ENCODE results near the gene MALSU1. TPM values are rescaled to one million over a fixed set of nuclear protein-coding genes. Genes with fewer than 3 reads are reported as not detected.

Gene MALSU1
- total and polyA plus RNA-seq, 2 of the 13 experiments (the other 11 are each of a cell fraction or from before 2014, with no cell fraction given): 72.0 to 141 TPM

DNA sequence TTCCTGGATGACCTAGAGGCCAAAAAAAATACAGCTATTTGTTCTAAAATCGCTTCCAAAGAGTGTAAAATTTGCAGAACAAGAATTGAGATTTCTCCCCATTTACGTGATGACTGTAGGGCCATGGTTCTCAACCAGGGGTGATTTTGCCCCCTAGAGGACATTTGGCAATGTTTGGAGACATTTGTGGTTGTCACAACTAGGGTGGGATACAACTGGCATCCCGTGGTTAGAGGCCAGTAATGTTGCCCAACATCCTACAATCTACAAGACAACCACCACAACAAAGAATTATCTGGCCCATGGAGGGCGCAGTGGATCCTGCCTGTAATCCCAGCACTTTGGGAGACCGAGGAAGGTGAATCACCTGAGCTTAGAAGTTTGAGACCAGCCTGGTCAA, 22.8 kb upstream of the MALSU1 start:
- Histone ChIP-seq H3K4me2 (ENCODE audit: low read depth, low read length) (no peak overlapping the region), H3K27me3 (ENCODE audit: control insufficient read depth in 1 of 2, insufficient read depth in 2 of 2, low read length in 2 of 2) (no peaks in the 10 kb centered on the region), H2AFZ (ENCODE audit: low read length) (no peak overlapping the region), H3K27ac (ENCODE audit: extremely low read length, insufficient read depth, low read length) (no peak overlapping the region), H3K9me3 (ENCODE audit: low read length) (no peaks in the 10 kb centered on the region), H3K4me3 (replicated peaks in 1 of 3; ENCODE audit: insufficient read depth in 1 of 3, low read depth in 2 of 3, low read length in 3 of 3) (no peak overlapping the region), H3K9ac (ENCODE audit: insufficient read depth, low read depth, low read length) (no peak overlapping the region), H3K4me1 (ENCODE audit: insufficient read depth, low read length) (peaks cover 39% of the 10 kb centered on the region), H3K79me2 (ENCODE audit: insufficient read depth, low read length) (no peaks in the 10 kb centered on the region), H4K20me1 (ENCODE audit: insufficient read depth, low read length) (no peaks in the 10 kb centered on the region), H3K36me3 (replicated peaks in 1 of 2; ENCODE audit: control insufficient read depth in 1 of 2, insufficient read depth in 2 of 2, low read length in 2 of 2) (no peaks in the 10 kb centered on the region)
- BruUV-seq (replicated peaks): no TSS peak
- FAIRE-seq (no peak), DNase-seq (ENCODE audit: low spot score) (peak; percentile 38), ATAC-seq (peak; percentile 36)
- in situ Hi-C loops (cut with HindIII; ENCODE audit: extremely low pct_ligation_motif_present, low pct_unique_long_range_greater_than_20kb) (loop anchor here (10.0 kb wide), 1 partner anchor 248 kb away; no protein-coding TSS in a partner anchor), intact Hi-C loops (cut with micrococcal nuclease; ENCODE audit: unreplicated experiment) (loop anchor here (10.0 kb wide), 1 partner anchor 158 kb away; no protein-coding TSS in a partner anchor)
- WGBS (ENCODE audit: low lambda C conversion rate): 77% methylated on average over 5 of the region's 5 CpGs
- CTCF ChIA-PET (ENCODE audit: low intra/inter-chr PET ratio, low total read pairs): no interaction called here
- POLR2A ChIA-PET: interaction anchor here (1.2 to 1.3 kb wide), 2 partner anchors 17 to 82 kb away, joined by 3 to 4 read pairs; no protein-coding TSS in a partner anchor
- TF ChIP-seq, protein P1, sequence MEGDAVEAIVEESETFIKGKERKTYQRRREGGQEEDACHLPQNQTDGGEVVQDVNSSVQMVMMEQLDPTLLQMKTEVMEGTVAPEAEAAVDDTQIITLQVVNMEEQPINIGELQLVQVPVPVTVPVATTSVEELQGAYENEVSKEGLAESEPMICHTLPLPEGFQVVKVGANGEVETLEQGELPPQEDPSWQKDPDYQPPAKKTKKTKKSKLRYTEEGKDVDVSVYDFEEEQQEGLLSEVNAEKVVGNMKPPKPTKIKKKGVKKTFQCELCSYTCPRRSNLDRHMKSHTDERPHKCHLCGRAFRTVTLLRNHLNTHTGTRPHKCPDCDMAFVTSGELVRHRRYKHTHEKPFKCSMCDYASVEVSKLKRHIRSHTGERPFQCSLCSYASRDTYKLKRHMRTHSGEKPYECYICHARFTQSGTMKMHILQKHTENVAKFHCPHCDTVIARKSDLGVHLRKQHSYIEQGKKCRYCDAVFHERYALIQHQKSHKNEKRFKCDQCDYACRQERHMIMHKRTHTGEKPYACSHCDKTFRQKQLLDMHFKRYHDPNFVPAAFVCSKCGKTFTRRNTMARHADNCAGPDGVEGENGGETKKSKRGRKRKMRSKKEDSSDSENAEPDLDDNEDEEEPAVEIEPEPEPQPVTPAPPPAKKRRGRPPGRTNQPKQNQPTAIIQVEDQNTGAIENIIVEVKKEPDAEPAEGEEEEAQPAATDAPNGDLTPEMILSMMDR (CRISPR knock-in tag; IDR thresholded peaks at IDR 0.05): peak; percentile 40
- TF ChIP-seq CEBPG (CRISPR knock-in tag; IDR thresholded peaks at IDR 0.05) (peak; percentile 59), MBNL3 (CRISPR knock-in tag; conservative IDR thresholded peaks at IDR 0.05) (no peak), GMEB2 (CRISPR knock-in tag; IDR thresholded peaks at IDR 0.05; ENCODE audit: low read depth) (no peak), CEBPB (IDR thresholded peaks at IDR 0.05; ENCODE audit: borderline replicate concordance, low read depth, low read length) (peak; percentile 50; the same call in 1 of the 2 replicates), ZFYVE20 (CRISPR knock-in tag; IDR thresholded peaks at IDR 0.05; ENCODE audit: borderline replicate concordance, low read depth) (no peak), GLI4 (CRISPR knock-in tag; IDR thresholded peaks at IDR 0.05; ENCODE audit: borderline replicate concordance) (no peak), STAG1 (CRISPR knock-in tag; IDR thresholded peaks at IDR 0.05) (peak; percentile 24; the same call in 1 of the 2 replicates), ZNF788 (CRISPR knock-in tag; IDR thresholded peaks at IDR 0.05; ENCODE audit: borderline replicate concordance) (no peak)
- TF ChIP-seq, protein P2, sequence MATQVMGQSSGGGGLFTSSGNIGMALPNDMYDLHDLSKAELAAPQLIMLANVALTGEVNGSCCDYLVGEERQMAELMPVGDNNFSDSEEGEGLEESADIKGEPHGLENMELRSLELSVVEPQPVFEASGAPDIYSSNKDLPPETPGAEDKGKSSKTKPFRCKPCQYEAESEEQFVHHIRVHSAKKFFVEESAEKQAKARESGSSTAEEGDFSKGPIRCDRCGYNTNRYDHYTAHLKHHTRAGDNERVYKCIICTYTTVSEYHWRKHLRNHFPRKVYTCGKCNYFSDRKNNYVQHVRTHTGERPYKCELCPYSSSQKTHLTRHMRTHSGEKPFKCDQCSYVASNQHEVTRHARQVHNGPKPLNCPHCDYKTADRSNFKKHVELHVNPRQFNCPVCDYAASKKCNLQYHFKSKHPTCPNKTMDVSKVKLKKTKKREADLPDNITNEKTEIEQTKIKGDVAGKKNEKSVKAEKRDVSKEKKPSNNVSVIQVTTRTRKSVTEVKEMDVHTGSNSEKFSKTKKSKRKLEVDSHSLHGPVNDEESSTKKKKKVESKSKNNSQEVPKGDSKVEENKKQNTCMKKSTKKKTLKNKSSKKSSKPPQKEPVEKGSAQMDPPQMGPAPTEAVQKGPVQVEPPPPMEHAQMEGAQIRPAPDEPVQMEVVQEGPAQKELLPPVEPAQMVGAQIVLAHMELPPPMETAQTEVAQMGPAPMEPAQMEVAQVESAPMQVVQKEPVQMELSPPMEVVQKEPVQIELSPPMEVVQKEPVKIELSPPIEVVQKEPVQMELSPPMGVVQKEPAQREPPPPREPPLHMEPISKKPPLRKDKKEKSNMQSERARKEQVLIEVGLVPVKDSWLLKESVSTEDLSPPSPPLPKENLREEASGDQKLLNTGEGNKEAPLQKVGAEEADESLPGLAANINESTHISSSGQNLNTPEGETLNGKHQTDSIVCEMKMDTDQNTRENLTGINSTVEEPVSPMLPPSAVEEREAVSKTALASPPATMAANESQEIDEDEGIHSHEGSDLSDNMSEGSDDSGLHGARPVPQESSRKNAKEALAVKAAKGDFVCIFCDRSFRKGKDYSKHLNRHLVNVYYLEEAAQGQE (IDR thresholded peaks at IDR 0.05; ENCODE audit: borderline replicate concordance in 1 of 2, low read depth in 1 of 2, low read length in 2 of 2): no peak
